GM21576 (cell line): ENCODE measurements around the gene CHL1.
A peak's percentile ranks its signal among the peaks of the same experiment; 100 is the strongest.

Experiments
- ATAC-seq: cut with Tn5 transposase; IDR thresholded peaks from one replicate; pipeline ENCODE4 v1.9.1; 2021; ENCODE audit warnings: mild to moderate bottlenecking, moderate library complexity; ENCODE audit not compliant: unreplicated experiment

Gene CHL1, protein sequence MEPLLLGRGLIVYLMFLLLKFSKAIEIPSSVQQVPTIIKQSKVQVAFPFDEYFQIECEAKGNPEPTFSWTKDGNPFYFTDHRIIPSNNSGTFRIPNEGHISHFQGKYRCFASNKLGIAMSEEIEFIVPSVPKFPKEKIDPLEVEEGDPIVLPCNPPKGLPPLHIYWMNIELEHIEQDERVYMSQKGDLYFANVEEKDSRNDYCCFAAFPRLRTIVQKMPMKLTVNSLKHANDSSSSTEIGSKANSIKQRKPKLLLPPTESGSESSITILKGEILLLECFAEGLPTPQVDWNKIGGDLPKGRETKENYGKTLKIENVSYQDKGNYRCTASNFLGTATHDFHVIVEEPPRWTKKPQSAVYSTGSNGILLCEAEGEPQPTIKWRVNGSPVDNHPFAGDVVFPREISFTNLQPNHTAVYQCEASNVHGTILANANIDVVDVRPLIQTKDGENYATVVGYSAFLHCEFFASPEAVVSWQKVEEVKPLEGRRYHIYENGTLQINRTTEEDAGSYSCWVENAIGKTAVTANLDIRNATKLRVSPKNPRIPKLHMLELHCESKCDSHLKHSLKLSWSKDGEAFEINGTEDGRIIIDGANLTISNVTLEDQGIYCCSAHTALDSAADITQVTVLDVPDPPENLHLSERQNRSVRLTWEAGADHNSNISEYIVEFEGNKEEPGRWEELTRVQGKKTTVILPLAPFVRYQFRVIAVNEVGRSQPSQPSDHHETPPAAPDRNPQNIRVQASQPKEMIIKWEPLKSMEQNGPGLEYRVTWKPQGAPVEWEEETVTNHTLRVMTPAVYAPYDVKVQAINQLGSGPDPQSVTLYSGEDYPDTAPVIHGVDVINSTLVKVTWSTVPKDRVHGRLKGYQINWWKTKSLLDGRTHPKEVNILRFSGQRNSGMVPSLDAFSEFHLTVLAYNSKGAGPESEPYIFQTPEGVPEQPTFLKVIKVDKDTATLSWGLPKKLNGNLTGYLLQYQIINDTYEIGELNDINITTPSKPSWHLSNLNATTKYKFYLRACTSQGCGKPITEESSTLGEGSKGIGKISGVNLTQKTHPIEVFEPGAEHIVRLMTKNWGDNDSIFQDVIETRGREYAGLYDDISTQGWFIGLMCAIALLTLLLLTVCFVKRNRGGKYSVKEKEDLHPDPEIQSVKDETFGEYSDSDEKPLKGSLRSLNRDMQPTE (N-terminal part only)

DNA sequence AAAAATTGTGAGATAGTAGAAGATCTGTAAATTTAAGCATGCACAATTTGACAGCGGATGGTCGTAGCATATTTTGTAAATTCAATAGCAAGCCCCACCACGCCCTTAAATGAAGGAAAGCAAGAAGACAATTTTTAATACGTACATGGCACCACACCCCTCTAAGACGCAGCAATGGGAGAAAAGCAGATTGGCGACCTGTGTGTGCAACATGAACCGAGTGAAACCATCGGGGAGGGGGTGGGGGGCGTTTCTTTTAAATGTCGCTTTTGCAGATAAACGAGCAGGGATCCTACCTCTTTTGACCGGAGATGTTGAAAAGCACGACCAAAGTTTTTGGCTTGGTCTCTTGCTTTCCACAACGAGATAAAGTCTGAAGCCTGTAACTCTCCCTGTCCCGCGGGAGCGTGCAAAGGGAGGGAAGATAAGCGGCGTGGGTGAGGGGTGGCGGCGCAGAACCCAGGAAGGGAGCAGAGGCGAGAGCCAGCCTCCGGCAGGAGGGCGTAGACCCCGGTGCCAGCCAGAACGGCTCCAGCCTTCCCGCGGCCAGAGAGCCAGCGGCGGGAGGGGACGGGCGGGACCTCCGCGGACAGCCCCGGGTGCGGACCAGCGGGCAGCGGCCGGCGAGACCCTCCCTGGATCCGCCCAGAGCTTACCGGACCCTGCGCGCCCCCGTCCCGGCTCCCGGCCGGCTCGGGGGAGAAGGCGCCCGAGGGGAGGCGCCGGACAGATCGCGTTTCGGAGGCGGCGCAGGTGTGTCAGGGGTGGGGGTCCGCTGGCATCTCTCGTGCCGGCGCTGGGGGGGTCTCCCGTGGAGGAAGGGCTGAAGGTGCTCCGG is at the start of gene CHL1:
Gene CHL1, plus strand, starts transcription at position 453 of the 838 bp plus-strand sequence. CDS start 123,014 bp downstream, outside the sequence.
- no peak for ATAC-seq

DNA sequence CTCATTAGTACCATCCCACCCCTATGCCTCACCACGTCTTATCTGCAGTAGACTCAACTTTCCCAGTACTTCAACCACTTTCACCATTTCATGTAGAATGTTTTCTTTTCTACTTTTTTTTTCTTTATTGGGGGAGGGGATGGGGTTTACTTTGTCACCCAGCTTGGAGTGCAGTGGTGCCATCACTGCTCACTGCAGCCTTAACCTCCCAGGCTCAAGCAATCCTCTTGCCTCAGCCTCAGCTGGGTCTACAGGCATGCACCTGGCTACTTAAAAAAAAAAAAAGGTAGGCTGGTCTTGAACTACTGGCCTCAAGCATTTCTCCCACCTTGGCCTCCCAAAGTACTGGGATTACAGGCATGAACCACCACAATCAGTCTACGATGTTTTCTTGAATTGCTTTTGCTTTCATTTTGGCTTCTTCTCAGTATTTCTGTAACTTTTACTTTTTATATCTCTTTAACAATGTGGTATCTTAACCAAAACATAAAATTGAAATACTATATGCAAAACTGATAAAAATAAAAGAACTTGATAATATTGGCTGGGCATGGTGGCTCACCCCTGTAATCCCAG is 44.9 kb upstream of the CHL1 start:
- ATAC-seq, result no peak

DNA sequence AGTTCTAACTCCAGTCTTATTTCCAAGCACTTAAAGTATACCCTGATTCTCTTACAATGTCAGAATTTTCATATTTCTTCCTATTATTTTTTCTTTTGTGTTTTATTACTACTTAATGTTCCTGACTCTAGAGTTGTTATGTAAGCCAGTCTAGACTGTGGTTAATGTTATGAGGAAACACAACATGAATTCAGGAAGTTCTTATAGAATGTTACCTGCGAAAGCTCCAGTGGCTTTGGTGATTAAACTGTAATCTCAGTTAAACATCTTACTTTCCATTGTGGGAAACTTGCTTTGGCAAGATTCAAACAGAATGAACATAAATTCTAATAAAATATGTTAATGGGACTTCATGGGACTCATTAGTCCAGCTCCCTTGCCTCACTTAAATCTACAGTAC is 36.6 kb upstream of the CHL1 start:
- ATAC-seq, result no peak

DNA sequence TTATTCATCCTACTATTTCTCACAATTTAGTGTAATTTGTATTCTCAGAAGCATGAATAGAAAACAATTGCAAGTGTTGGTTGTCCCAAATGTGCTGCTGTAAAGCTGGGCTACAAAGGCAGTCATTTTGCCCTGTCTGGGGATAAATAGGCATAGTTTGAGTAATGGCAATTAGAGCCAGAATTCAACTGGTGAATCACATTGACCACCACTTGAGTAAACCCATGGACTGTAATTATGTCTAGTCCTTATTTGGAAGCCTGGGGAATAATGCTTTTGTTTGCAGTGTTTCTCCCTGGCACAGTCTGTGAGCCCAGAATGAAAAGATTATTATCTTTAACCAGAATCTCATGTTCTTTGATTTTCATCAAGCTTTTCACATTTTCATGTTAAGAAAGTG is 30.5 kb upstream of the CHL1 start:
- no peak for ATAC-seq

DNA sequence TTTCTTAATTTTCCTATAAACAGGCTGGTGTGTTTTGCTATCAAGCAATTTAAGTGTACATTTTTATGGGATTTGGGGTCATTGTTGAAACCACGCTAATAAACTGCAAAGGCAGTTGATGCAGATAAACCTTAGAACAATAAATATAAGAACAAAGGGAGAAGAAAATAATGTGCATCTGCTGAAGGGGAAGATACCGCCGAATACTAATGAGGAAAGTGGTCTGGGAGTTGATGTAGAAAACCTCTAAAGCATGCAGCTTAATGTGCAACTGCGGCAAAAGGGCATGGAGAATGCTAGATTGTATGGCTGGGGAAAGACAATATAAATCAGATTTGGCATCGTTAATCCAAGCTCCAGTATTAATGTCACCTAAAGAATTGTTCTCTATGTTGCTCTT is 29.8 kb upstream of the CHL1 start:
- ATAC-seq, result no peak

DNA sequence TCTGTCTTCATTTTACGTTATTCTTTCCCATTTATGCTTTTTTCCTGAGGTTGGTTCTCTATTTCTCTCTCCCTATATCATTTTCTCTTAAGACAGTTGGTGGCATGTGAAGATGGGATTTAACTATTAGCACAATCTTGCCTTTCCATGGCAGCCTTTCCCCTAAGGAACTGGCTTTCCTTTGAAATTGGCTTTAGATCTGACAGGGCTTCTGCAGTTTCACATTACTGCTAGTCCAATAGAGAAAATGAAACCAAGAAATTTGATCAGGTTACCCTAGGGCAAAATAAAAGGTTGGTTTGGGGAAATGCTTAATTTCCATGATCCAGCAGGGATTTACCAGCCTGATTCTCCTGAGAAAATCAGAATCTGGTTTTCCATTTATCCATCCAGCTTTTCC is 22.7 kb upstream of the CHL1 start:
- ATAC-seq, result peak; percentile 83

DNA sequence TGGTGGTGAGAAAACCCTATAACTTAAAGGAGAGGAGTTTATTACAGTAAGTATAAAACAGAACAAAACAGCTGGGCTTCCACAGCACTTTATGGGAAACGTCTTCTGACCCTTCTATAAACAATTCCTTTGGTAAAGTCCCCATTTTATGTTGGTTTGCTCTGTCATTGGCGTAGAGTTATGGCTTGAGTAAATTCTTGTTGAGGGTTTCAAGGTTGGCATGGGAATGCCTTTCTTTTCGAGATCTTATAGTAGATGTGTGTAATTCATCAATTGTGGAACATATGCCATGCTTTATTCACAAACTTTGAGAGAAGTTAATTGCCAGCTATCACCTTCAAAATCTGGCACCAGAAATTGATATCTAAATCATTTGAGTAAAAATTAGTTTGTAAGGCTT is 11.6 kb upstream of the CHL1 start:
- no peak for ATAC-seq

DNA sequence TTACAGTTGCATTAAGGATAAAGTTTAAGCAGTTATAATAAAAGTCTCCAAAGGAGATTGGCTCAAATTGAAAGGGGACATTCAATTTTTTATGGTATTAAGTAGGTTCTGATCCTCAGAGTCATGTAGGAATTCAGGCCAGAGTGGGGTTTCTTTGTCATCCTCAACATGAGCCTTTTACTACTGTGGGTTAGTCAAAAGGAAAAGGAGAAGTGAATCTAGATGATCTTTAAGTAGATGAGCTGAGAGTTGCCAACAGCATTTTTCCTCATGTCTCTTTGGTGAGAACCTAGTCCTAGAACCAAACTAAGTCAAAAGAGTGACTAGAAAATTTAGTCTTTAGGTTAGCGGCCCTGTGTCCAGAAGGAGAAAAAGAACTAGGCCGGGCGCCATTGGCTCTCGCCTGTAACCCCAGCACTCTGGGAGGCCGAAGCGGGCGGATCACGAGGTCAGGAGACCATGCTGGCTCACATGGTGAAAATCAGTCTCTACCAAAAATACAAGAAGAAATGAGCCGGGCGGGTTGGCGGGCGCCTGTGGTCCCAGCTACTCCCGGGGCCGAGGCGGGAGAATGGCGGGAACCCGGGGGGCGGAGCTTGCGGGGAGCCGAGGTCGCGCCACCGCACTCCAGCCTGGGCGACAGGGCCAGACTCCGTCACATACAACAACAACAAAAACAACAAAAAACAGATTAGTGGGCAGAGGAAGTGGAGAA is 4.2 kb upstream of the CHL1 start:
- peak; percentile 83 for ATAC-seq

DNA sequence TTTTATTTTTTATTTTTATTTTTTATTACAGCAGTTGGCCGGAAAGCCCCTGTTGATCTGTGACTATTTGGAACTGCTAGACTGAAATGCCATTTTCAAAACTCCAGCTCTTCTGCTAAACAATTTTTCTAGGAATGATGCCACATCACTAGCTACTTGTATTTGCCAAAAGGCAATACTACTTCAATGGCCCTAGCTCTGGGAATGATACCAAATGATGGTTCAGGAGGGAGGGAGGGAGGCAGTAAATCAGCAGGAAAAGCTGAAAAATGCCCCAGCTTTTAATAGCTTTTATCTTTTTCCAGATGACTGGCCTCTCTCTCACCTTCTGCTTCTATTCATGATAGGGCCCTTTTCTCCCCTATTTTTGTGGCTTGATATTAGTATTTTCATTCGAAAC is 2.6 kb upstream of the CHL1 start:
- no peak for ATAC-seq

DNA sequence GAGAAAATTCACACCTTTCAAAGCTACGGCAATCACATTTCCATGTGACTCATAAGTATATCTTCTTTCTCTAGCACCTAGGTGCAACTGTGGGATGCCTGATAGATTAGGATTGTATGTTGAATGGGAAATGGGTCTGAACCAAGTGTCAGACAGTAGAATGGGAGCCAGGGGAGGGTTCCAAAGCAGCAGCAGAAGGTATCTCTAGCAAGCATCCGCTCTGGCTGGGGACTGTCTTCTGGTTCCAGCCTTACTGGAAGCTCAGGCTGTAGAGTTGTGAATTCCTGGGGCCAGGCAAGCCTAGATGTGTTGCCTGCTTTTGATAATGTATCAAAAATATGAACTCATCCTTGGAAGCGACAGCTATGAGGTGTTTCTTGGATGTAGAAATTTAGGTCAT is 2.1 kb upstream of the CHL1 start:
- no peak for ATAC-seq

DNA sequence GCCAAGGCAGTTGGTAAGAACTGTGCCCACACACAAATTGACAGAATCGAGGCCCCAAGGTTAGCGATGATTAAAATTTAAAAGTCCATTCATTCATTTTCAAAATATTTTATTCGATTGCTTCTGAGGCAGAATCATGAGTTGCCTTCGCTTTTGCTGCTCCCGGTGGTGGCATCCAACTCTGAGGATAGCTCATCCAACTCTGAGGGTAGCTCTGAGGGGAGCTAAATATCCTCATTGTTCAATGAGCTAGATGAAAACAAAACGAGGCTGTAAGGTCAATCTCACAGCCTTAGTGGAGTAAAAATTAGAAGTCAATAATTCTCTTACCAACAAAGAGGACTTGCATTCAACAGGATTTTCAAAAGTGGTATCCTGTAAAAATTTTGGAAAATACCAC is 897 bp upstream of the CHL1 start:
- ATAC-seq, result no peak

DNA sequence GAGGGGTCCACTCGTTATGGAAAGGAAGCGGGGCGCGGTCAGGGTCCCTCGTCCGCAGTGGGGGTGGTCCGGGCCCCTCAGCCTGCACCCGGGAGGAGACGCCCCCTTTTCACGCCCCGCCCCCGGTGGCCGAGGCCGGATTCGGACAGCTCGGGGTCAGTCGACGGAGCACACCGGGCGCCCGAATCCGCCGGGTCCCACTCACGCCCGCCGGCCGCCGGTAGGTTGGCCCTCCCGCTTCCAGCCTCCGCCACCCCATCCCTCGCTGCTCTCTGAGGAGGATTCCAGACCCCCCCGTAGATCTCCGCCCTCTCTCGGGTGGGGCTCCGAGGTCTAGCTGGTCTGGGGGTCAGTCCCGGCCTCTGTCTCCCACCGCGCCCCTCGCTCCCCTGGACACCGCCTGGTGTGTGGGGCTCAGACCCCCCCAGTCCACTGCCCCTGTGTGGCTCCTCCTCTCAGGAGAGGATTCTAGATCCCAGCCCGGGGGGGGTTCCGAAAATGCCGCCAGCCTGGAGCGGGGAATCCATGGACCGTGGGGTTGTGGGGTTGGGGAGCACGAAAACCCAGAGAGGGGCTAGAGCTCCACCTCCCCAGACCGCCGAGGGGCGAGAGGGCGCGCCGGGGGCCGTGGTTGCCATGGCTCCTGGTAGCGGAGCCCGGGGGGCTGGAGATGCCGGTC is 725 bp downstream of the CHL1 start:
- ATAC-seq, result no peak

DNA sequence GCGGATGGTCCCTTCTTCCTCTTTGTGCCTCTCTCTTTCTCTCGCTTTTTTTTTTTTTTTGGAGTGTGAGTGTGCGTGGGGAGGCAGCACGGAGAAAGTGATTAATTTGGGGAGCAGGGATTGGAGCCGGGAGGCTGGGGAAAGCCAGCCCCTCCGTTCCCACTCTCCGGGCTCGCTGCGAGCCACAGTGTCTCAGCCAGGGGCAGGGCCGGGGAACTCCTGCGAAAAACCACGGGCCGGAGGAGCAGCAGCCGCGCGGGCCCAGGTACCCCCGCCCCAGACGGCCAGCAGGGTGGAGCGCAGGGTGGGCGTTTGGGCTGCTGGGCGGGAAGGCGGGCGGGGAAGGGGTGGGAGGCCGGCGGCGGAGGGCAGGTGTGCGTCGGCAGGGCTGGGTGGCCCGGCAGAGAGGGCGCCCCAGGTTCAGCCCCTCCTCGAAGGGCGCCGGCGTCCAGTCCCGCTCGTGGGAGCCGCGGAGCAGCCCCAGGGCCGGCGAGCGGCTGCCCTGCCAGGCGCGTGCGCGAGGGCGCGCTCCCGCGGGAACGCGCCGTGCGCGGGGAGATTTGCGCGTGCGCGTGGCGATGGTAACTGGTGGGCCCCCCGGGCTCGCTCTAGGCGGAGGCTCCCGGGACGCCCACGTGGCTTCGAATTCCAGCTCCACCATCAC is 1.4 kb downstream of the CHL1 start:
- ATAC-seq, result no peak

DNA sequence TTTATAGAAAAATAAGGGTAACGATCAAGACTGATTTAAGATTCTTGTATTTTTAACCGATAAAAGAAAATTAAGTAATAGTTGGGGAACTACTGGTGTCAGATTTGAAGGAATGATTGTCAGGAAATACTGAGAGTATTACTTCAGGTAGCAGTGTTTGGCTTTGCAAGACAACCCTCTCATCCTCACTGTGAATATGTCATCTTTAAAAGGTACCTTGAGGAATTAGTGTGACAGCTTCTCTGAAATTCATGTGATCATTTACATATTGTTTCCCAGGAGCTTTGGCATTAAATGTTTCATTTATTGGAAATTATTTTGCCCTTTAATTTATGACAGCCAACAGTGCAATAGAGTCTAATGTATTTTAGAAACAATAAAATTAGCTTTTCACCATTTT is 3.3 kb downstream of the CHL1 start:
- ATAC-seq, result no peak

DNA sequence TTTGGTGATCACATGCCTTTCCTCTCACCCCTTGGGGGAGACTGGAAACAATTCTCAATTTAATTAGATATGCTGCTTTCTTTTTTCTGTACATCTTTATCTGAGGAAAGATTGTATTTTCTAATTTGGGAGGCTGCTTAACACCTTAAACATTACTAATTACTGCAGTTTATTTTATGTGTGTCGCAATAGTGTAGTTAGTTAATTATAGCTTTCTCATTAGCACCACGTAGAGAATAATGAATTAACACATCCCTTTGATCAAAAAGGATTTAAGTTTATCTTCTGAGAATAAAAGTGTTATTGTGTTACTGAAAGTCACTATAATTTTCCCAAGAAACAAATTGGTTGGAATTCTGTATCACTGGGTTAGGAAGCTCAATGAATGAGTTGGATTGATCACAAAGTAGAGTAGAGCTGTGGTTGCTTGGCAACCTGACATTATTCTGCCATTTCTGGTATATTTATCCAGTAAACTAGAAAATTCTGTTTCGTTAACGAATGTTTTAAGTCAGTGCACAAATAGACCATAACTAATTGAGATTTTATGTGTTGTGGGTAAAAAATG is 4.3 kb downstream of the CHL1 start:
- ATAC-seq, result no peak

DNA sequence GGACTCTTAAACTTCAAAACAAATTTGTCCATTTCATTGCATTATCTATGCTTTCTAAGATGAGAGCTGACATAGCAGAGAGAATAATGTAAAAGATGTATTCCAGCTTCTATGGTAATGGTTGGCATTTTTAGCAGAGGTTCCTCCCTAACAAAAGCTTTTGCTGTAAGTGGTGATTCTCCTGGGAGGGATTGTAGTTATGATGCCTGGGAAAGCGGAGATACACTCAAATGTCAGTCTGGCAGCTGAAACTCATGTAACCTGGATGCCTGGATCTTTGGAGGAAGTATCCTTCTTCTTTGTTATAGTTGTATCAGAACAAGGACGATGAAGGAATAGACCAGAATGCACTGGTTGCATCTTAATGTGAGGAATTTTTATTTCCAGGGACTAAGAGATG is 7.5 kb downstream of the CHL1 start:
- ATAC-seq, result no peak

DNA sequence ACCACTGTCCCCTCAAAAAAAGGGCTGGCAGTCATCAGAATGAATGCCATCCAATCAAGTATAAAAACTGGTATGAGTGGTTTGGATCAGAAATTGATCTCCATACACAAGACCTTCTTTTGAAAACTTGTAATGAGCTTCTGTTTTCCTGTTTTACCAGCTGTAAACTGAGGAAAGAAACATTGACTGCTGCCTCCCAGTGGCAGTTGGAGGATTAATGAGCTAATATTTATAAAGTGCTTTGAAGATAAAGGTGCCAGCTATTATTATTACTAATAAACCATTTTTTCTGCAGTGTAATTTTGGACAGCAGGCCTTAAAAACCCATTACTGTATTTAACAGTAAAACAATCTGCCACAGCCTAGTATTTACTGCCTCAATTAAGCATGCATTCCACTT is 11.4 kb downstream of the CHL1 start:
- no peak for ATAC-seq

DNA sequence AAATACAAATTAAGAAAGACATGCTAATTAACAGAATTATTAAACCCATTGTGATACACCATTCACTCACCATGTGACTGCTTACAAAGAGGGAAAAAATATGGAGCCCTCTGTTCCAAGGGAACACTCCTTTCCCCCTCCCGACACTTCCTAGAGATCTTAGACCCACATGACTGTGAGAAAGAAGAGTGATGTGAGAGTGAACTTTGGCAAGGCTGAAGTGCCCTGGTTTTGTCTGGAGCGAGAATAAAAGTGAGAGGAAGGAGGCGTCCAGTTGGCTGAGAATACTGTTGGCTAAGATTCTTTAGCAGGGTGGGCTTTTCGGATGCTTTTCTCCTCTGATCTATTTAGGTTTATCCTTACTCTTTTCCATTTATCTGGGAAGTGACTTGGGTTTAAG is 14.1 kb downstream of the CHL1 start:
- ATAC-seq, result no peak
